Tibial nerve (tissue), 4 donors: ENCODE data around the gene OPRD1.

Experiments used
- CTCF ChIP-seq, 5 experiments: fragments of 200-600 bp in 3 of 5; fragments of 450-650 bp in 2 of 5; sonication (generic) in 3 of 5; IDR thresholded peaks; one replicate each; pipeline ENCODE4 v1.5.1; 2016 to 2019; ENCODE audit warnings: antibody characterized with exemption in 5 of 5, mild to moderate bottlenecking in 3 of 5, moderate library complexity in 2 of 5
- EP300 ChIP-seq, 2 donors: sonication (generic); formaldehyde crosslinking; IDR thresholded peaks; one replicate each; pipeline ENCODE4 v1.6.1; 2017; ENCODE audit warnings: antibody characterized with exemption in 2 of 2, mild to moderate bottlenecking in 1 of 2
- POLR2A ChIP-seq, 2 donors: fragments of 450-650 bp; IDR thresholded peaks; one replicate each; pipeline ENCODE4 v1.6.1; 2017; ENCODE audit warnings: antibody characterized with exemption in 2 of 2, mild to moderate bottlenecking in 2 of 2, moderate library complexity in 2 of 2

GRCh38 chr1:28886731-28887418, 74.9 kb downstream of the OPRD1 start:
- no peak for TF ChIP-seq POLR2A (IDR thresholded peaks at IDR 0.05)
- TF ChIP-seq CTCF (IDR thresholded peaks at IDR 0.05): peak in 1 of 5 experiments; percentile 15
- no peak for TF ChIP-seq EP300 (IDR thresholded peaks at IDR 0.05)
